HG03521 (cell line): Measurements from ENCODE around the gene UPF2.
"Not testable (repeated sequence)": the region's sequence is repeated elsewhere in the genome, so short reads cannot be mapped to it uniquely, and the experiment has no call there.

ENCODE experiments used
- ATAC-seq: cut with Tn5 transposase; IDR thresholded peaks from one replicate; pipeline ENCODE4 v1.9.1; 2021; ENCODE audit warnings: mild to moderate bottlenecking, moderate library complexity; ENCODE audit not compliant: unreplicated experiment

The UPF2 gene

DNA sequence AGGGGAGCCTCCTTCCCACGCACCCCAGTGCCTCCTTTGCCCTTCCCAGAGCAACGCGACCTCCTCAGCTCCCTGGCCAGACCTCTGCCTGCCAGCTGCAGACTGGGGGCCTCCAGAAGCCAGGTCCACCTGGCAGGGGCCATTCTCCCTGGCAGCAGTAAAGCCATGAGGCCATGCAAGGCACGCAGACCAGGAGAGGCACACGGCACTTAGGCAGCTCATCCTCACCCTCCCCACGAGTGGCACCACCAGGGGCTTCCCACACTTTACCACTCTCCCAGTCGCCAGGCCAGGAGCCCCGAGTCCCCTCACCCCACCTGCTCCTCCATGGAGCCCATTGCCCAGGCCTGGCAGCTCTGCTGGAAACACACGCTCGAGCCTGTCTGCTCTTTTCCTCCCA lies 134.1 kb downstream of the UPF2 start:
- no peak for ATAC-seq

DNA sequence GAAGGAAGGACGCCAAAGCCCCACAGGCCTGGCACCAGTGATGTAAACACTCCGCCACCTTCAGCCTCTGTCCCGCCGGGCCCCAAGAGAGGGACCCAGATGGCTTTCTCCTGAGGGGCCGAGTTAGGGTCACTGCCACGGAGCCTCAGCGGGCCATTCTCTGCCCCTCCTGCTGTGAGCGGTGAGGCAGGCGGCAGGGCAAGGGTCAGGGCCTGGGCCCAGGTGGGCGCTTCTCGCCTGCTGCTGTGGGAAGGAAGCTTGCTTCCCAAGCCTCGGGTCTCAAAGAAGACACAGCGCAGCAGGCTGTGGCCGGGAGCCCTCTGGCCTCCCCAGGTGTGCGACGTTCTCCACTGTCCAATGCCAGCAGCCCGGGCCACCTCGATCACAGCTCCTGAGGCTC lies 134.7 kb downstream of the UPF2 start:
- ATAC-seq = no peak

DNA sequence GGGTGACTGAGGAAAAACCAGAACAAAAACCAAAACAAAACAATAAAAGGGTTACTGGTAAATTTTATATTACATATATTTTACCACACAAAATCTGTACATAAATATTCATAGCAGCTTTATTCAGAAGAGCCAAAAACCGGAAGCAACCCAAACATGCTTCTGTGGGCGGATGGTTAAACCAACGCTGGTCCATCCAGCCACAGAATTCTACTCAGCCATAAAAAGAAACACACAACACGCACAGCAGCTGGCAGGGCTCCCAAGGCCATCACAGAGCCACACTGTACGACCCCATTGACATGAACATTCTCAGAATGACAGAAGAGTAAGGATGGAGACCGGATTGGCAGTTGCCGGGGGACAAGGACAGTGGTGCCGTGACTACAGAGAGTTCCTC lies 135.9 kb downstream of the UPF2 start:
- ATAC-seq = no peak

DNA sequence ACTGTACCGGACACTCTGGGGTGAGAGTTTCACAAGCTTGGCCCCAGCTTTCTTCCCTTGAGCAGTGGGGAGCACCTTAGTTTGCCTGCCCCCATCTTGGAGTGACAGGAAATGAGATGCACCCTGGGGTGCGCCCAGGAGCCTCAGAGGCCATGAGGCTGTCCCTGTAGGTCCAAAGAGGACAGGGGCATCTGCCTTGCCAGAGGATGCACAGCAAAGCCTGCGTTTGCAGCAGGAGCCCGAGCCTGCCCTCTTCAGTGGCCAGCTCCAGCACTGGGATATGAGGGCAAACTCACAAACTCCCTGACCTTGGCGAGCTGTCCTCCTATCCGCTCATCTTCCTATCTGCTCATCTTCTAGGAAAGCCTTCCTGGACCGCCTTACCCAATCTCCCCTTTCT lies 140.0 kb downstream of the UPF2 start:
- ATAC-seq = no peak

DNA sequence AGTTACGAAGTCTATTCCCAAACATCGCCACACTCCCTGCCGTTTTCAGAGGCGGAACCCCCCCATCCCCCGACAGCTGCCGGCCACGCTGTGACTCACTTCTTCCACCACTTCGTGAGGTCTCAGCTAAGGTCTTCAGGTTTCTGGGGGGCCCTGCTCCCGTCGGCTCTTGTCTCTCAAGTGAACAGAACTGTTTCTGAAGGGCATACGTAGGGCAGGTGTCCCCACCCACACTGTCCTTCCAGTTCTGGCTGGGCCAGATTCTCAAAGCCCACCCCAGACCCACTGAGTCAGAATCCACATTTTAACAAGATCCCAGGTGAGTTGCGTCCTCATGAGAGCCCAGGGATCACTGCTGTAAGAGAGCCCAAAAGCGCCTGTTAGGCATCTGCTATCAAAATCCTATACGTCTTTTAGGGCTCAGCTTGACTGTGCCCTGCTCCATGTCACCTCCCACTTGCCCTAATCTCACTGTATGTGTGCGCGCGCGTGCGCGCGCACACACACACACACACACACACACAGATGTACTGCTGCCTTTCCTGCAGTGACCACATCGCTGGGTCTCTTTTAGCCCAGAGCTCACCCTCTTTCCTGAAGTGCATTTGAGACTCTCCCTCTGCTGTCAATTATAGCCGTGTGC lies 140.7 kb downstream of the UPF2 start:
- no peak for ATAC-seq

DNA sequence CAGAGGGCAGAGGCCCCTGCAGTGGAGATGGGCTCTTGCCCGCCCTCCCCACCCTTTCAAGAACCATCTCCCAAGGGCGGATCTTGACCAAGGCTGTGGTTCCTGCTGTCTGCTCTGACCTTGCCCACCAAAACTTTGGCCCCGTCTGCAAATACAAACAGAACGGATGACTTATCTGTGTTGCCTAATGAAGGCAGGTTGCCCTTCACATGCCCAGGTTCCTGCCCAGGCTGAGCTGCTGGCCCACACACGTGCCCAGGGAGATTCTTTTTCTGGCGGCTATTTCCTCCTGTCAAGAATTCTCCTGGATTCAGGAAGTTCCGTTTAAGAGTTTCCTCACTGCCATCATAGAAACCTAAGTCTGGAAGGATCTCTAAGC lies 141.2 kb downstream of the UPF2 start:
- no peak for ATAC-seq

DNA sequence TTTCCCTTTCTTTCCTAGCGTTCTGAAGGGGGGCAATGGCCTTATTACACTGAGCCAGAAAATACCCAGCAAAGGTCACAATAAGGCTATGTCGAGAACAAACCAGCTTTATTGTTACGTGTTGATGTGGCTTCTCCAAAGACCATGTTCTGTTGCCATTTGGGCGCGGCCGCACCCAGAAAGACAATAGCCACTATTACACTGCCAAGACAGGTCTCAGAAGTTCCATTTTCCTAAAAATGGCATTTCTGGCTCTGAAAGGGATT lies 141.6 kb downstream of the UPF2 start:
- no peak for ATAC-seq

DNA sequence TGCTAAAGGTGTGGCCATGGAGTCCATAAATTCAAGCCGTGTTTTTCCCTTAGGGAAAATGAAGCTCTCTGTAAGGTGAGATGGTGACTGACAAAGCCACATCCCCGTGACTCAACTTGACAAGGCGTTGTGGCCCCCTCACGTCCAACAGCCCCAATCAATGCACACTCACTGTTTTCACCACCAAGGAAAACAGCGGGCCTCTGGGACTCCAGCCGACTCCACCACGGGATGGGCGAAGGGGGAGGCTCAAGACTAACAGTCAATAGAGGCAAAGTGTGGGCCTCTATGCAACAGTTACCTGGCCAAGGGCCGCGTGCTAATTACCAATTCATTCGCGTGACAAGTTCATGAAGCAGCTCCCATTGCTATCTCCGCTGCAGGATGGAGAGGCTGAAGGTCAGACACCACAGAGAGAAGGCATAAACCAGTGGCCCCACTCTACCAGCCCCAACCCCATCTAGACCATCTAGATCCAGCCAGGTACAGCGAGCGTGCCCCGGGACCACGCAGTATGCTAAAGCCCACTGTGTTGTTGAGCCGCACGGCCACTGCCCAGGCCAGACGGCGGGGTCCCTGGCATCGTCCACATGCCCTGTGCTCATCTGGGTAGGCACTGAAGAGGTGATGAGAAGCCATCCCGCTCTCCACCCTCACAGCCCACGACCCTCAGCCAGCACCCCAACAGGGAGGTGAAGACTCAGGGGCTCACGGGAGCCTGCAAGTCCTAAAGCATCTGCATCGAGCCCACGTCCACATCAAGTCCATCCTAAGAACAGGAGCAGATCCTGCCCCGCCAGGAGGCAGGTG lies 143.3 kb downstream of the UPF2 start:
- ATAC-seq = no peak

DNA sequence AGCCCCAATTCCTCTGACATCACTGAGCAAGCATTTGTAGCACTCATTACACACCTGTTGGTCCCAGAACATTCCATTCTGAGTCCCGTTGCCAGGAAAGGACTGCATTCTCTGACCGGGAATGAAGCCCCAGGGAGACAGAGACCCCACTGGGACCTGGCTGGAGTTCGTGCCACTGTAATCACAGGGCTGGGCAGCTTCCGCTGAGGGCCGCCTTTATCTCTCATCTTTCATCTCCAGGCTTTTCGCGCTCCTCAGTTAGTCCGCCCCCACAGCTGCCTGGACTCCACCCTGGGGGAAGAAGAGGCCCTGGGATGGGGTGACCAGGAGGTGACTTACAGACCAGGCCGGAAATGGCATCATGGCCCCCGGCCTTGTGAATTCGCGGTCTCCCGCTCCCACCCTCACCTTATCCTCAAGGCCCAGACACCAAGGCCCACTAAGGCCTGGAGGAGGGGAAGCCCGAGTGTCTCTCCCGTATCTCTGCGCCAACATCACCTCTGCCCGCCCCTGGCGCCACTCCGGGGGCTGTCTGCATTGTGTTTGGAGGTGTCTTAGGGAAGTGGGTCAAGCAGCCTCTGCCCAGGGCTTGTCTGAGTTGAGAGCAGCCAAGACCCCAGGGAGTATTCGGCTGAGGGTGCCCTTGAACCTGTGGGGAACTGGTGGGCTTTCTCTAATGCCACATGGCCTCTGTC lies 144.1 kb downstream of the UPF2 start:
- no peak for ATAC-seq

DNA sequence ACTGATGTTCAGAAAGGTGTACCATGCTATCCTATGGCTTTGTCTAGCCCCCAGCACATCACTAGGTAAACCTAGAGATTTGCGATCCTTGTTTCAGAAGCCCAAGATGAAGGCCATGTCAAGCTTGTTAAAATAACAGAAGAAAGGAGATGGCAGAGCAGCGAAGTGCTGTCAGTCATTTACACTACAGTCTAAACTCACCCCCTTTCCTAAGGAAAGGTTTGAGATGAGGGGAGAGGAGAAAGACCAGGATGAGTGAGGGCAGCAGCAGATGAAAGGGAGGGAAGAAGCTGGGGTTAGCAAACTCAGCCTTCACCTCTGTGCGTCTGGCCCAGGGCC lies 144.6 kb downstream of the UPF2 start:
- no peak for ATAC-seq

DNA sequence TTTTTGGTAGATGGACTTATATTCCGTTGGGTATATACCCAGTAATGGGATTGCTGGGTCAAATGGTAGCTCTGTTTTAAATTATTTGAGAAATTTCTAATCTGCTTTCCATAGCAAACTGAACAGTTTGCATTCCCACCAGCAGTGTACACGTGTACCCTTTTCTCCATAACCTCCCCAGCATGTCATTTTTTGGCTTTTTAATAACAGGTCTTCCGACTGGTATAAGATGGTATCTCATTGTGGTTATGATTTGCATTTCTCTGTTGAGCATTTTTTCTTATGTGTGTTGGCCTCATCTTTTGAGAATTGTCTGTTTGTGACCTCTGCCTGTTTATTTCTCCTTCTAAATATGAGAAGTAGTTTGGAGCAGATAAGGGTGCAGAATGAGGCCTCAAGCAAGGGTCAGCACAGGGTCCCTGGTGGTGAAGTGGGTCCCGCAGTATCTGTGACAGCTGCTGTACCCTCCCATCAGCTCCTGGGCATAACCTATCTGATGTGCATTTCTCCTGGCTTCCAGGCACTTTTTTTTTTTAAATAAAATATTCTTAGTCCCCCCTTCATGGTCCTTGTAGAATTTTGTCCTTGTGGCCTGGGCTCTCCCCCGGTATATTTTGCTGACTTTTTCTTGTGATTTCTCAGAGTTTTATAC lies 145.9 kb downstream of the UPF2 start:
- no peak for ATAC-seq

DNA sequence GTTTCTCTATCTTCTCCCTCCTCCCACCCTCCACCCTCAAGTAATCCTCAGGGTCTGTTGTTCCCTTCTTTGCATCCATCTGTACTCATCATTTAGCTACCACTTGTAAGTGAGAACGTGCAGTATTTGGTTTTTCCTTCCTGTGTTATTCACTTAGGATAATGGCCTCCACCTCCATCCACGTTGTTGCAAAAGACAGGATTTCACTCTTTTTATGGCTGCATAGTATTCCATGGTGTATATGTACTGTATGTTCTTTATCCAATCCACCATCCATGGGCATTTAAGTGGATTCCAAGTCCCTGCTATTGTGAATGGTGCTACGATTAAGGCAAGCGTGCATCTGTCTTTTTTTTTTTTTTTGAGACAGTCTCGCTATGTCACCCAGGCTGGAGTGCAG lies 147.0 kb downstream of the UPF2 start:
- ATAC-seq = no peak

DNA sequence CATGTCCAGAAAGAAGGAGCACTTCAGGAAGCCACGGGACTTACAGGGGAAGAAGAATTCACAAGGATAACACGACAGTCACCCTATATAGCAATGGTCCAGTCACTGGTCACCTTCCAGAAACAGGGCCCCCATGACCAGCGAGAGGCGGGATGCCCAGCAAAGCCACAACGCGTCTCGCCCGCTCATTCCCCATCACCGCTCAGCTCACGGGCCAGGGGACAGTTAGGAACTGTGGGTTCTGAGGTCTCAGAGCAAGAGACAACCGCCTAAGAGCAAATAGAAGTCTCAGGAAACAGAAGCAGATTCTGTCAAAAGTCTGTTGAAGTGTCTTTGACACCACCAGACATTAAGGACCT lies 147.5 kb downstream of the UPF2 start:
- no peak for ATAC-seq

DNA sequence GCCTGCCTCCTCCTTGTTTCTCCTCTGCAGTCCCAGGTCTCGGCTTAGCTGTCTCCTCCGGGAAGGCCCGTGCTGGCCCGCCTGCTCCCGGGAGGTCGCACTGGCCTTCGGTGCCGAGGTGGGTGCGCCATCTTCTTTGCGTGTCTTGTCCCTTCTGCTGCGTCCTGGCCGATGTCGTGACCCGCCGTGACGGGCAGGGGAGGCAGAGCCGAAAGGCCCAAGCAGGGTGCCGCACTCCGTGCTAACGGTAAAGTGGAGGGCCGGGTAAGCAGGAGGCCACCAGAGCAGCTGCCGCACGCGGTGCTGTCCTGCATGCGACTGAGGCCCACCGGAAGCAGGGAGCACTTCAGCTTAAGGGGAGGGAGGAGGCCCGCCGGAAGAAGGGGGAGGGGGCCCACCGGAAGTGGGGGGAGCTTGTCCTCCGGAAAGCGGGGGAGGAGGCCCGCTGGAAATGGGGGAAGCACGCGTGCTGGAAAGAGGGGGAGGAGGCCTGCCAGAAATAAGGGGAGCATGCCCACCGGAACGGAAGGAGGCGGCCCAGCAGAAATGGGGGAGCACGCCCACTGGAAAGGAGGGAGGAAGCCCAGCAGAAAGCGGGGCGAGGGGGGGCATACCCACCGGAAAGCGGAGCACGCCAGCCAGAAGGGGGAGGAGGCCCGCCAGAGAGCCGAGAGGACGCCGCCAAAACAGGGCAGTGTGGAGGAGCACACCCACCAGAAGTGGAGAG lies 148.1 kb downstream of the UPF2 start:
- ATAC-seq = no peak

DNA sequence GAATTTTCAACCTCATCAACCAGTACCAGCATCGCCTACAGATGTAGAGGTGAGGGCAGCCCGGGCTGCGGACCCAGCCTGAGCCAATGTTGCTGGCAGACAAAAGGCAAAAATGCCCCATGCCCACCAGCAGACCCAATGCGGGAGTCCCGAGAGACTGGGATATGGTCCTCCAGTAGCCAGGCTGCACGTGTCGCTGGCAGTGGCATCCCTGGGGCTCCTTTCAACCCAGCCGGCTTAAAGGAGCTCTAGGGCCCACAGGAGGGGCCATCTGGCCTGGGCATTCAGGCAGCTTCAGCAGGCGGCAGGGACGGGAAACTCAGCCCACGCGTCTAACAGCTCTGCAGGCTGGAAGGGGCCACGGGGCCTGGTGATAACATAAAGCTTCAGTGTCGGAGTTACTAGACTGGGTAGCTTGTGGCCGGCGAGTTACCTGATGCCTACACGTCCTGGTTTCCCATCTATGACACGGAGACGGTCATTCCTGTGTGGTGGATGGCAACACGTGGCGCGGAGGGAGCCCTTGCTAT lies 148.8 kb downstream of the UPF2 start:
- no peak for ATAC-seq

DNA sequence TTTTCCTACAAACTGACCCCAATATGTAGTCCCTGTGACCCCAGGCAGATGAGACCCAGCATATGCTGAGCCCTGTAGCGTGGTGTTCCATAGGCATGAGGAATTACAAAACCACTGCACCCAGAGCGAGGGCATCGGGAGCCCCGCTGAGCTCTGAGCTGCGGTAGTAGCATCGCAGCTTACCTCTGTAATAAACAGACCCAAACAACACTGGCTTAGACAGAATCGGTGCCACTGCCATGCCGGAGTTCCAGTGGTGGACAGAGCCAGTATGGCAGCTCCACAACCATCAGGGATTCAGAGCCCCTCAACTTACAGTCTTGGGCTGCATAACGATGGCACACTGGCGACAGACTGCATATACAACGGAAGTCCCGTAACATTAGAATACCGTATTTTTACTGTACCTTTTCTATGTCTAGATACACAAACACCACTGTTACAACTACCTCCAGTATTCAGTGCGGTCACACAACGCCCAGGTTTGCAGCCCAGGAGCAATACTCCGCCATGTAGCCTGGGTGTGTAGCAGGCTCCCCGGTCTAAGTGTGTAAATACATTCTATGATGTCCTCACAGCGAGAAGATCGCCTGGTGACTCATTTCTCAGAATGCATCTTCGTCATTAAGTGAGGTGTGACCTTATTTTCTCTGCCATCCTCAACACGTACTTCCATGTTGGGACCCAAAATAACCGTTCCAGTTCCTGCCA lies 150.7 kb downstream of the UPF2 start:
- ATAC-seq = no peak

DNA sequence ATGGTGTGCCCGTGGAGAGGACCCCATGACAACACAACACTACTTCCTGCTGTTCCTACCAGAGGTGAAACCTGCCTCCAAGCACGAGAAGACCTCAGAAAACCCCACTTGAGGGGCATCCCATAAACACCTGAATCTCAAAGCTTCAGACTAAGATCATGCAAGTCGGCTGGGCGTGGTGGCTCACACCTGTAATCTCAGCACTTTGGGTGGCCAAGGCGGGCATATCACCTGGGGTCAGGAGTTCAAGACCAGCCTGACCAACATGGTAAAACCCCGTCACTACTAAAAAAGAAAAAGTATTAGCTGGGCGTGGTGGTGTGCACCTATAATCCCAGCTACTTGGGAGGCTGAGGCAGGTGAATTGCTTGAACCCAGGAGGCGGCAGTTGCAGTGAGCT lies 153.3 kb downstream of the UPF2 start:
- not testable (repeated sequence) for ATAC-seq

DNA sequence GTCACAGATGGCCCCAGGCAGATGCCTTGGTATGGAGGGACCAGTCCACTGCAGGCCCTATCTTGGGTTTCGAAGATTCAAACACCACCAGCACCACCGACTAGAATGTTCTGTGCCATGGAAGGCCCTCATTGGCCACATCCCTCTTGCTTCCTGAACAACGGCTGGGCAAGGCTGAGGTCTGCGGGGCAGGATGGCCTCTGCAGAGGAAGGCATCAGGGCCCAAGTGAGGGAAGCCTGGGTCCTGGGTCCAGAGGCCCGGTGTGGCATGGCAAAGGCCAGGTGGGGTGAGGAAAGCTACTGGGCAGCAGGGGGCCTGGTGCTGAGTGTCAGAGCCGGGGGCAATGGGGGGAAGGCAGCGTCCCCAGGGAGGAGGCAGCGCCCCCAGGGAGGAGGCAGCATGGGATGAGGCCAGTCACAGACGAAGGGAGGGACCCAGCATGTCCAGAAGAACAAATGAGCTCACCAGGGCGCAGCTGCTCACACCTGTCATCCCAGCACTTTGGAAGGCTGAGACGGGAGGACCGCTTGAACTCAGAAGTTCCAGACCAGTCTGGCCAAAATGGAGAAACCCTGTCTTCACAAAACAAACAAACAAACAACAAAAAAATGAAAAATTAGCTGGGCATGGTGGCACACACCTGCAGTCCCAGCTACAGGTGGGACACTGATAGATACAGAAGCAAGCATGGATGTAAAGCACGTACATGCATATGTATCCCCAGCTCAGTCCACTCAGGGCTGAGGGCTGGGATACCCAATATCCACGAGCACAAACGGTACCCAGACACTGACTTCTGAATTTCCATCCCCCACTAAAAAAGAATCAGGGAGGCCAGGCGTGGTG lies 155.0 kb downstream of the UPF2 start:
- no peak for ATAC-seq

DNA sequence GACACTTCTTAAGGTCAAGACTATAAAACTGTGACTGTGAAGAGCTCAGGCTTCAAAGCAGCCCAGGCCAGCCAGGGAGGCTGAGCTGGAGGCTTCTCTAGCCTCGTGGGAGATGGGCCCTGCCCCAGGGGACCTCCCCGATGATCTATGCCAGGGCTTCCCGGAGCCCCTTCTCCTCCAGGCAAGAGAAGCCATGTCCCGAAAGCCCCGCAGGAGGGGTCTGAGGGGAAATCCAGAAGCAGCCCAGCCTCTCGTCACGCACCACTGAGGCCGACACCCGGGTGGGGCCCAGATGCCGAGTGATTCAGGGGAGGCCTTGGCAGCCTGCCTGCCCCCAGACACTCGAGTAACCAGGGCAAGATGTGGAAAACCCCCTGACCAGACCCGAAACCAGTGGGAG lies 155.8 kb downstream of the UPF2 start:
- no peak for ATAC-seq

DNA sequence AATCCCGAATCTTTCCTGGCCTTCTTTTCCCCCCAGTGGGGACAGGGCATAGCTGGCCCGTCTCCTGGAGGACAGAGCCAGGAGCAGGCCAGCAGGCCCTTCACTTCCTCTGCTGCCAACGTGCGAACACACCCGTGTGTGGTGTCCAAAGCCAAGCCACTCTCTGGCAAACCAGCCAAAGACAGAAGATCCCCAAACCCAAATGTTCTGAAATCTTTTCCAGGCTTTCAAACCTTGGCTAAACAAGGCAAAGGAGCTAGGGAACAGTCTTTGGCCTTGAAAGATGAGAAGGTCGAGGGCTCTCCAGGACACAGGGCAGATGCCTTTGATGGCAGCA lies 156.5 kb downstream of the UPF2 start:
- no peak for ATAC-seq
